H1 (cell line): ENCODE results near the gene LRBA. TPM values are rescaled to one million over a fixed set of nuclear protein-coding genes. Genes with fewer than 3 reads are reported as not detected.

Experiments used
- CTCF ChIA-PET: fragments of 300-600 bp; sonication (Branson Sonifier 250); formaldehyde crosslinking; loops from one replicate; lab custom pipeline; 2021; ENCODE audit not compliant: partially characterized antibody; lab: Charles Lee
- POLR2A ChIA-PET: fragments of 300-600 bp; sonication (Branson Sonifier 250); formaldehyde crosslinking; loops from one replicate; lab custom pipeline; 2021; ENCODE audit warnings: inconsistent platforms; ENCODE audit not compliant: partially characterized antibody; lab: Charles Lee
- DNase-seq, 2 experiments: peaks; one replicate each; pipeline versions ENCODE4 v3.0.0 to v3.0.0-alpha.2; 2010 to 2022; ENCODE audit warnings: low spot score in 2 of 2, low read depth in 1 of 2, mixed read lengths in 1 of 2
- FAIRE-seq: peaks from 2 replicates; lab custom pipeline; 2011; peaks lifted over from hg19 to GRCh38; lab: Jason Lieb, UNC
- H2AFZ ChIP-seq: 2 replicates; pipeline ENCODE4 v1.8.1; 2012; ENCODE audit warnings: low read length, inconsistent platforms
- H2AK5ac ChIP-seq: 2 replicates; pipeline ENCODE4 v1.6.1; 2013; ENCODE audit warnings: low read depth, low read length
- H2BK120ac ChIP-seq: replicated peaks from 2 replicates; pipeline ENCODE3; 2013; ENCODE audit warnings: low read depth, low read length, inconsistent platforms
- H2BK12ac ChIP-seq: 2 replicates; pipeline ENCODE4 v1.6.1; 2013; ENCODE audit warnings: low read depth, low read length
- H2BK15ac ChIP-seq: 2 replicates; pipeline ENCODE4 v1.6.1; 2013; ENCODE audit warnings: low read length
- H2BK20ac ChIP-seq: 2 replicates; pipeline ENCODE4 v1.6.1; 2013; ENCODE audit warnings: low read length
- H2BK5ac ChIP-seq: 2 replicates; pipeline ENCODE4 v1.6.1; 2013; ENCODE audit warnings: low read depth, low read length
- H3K14ac ChIP-seq: 2 replicates; pipeline ENCODE4 v1.6.1; 2013; ENCODE audit warnings: inconsistent platforms; ENCODE audit not compliant: insufficient read length
- H3K18ac ChIP-seq: 2 replicates; pipeline ENCODE4 v1.6.1; 2013; ENCODE audit warnings: low read length; ENCODE audit errors: extremely low read depth
- H3K23ac ChIP-seq: 2 replicates; pipeline ENCODE4 v1.6.1; 2013; ENCODE audit warnings: inconsistent platforms; ENCODE audit not compliant: insufficient read length
- H3K23me2 ChIP-seq: 2 replicates; pipeline ENCODE4 v1.6.1; 2013; ENCODE audit warnings: low read depth, low read length
- H3K27ac ChIP-seq: 2 replicates; pipeline ENCODE4 v1.6.1; 2011; ENCODE audit warnings: low read depth, low read length, inconsistent platforms
- H3K27me3 ChIP-seq, 4 experiments: replicated peaks in 1 of 4; 1 replicate in 1 of 4; 2 replicates in 3 of 4; pipeline versions ENCODE4 v1.6.1 to v1.8.1; 2011 to 2013; ENCODE audit warnings: low read length in 3 of 4, mild to moderate bottlenecking in 3 of 4, inconsistent platforms in 2 of 4, mixed read lengths in 2 of 4, moderate library complexity in 1 of 4; ENCODE audit not compliant: control insufficient read depth in 3 of 4, insufficient read depth in 3 of 4; ENCODE audit errors: extremely low read depth in 1 of 4
- H3K36me3 ChIP-seq, 4 experiments: 2 replicates each; pipeline versions ENCODE4 v1.6.1 to v1.8.1; 2011 to 2013; ENCODE audit warnings: mild to moderate bottlenecking in 4 of 4, low read length in 3 of 4, moderate library complexity in 2 of 4, control low read depth in 1 of 4, inconsistent platforms in 1 of 4; ENCODE audit not compliant: insufficient read depth in 4 of 4, control insufficient read depth in 2 of 4
- H3K4ac ChIP-seq: replicated peaks from 2 replicates; pipeline ENCODE3; 2013; ENCODE audit warnings: low read length, low read depth, mixed read lengths, inconsistent platforms; ENCODE audit not compliant: insufficient read length
- H3K4me1 ChIP-seq, 4 experiments: replicated peaks in 1 of 4; 1 replicate in 1 of 4; 2 replicates in 3 of 4; pipeline versions ENCODE4 v1.6.1 to v1.8.1; 2011 to 2013; ENCODE audit warnings: low read length in 3 of 4, inconsistent platforms in 2 of 4, mixed read lengths in 1 of 4; ENCODE audit not compliant: insufficient read depth in 4 of 4, control insufficient read depth in 3 of 4
- H3K4me2 ChIP-seq, 2 experiments: 2 replicates each; pipeline versions ENCODE4 v1.6.1 to v1.8.1; 2011 to 2013; ENCODE audit warnings: low read depth in 2 of 2, low read length in 2 of 2, control low read depth in 1 of 2, inconsistent platforms in 1 of 2, mild to moderate bottlenecking in 1 of 2; ENCODE audit not compliant: insufficient read depth in 1 of 2
- H3K4me3 ChIP-seq, 4 experiments: fragments of 200-600, 300-600 bp in 1 of 4; sonication (generic), shearing (Covaris generic), sonication (Bioruptor Twin) in 1 of 4; 2 replicates each; pipeline versions ENCODE4 v1.5.1 to v1.8.1; 2011 to 2016; ENCODE audit warnings: low read length in 4 of 4, low read depth in 3 of 4, control low read depth in 2 of 4, inconsistent platforms in 2 of 4, mild to moderate bottlenecking in 2 of 4, mixed read lengths in 1 of 4, moderate library complexity in 1 of 4; ENCODE audit not compliant: insufficient read depth in 2 of 4; ENCODE audit errors: extremely low read depth in 1 of 4
- H3K56ac ChIP-seq: replicated peaks from 2 replicates; pipeline ENCODE3; 2013; ENCODE audit warnings: low read depth, mild to moderate bottlenecking, mixed read lengths, low read length, inconsistent platforms; ENCODE audit not compliant: insufficient read length
- H3K79me1 ChIP-seq: 2 replicates; pipeline ENCODE4 v1.6.1; 2013; ENCODE audit warnings: low read depth, low read length, control low read depth
- H3K79me2 ChIP-seq, 2 experiments: 2 replicates each; pipeline versions ENCODE4 v1.6.1 to v1.8.1; 2012 to 2013; ENCODE audit warnings: low read length in 2 of 2, mild to moderate bottlenecking in 2 of 2, inconsistent platforms in 1 of 2; ENCODE audit not compliant: insufficient read depth in 2 of 2, control insufficient read depth in 1 of 2
- H3K9ac ChIP-seq, 4 experiments: replicated peaks in 1 of 4; 1 replicate in 1 of 4; 2 replicates in 3 of 4; pipeline versions ENCODE4 v1.6.1 to v1.8.1; 2011 to 2013; ENCODE audit warnings: low read depth in 3 of 4, low read length in 3 of 4, control low read depth in 2 of 4, mild to moderate bottlenecking in 2 of 4, moderate library complexity in 2 of 4, inconsistent platforms in 1 of 4; ENCODE audit errors: extremely low read depth in 1 of 4
- H3K9me3 ChIP-seq, 2 experiments: 2 replicates each; pipeline versions ENCODE4 v1.6.1 to v1.8.1; 2012 to 2013; ENCODE audit warnings: mild to moderate bottlenecking in 2 of 2, moderate library complexity in 2 of 2, control low read depth in 1 of 2, inconsistent platforms in 1 of 2, low read depth in 1 of 2, low read length in 1 of 2, mixed read lengths in 1 of 2; ENCODE audit not compliant: insufficient read depth in 2 of 2
- H4K20me1 ChIP-seq, 2 experiments: replicated peaks in 1 of 2; 2 replicates each; pipeline versions ENCODE3 to v1.8.1; 2011 to 2013; ENCODE audit warnings: inconsistent platforms in 2 of 2, low read length in 2 of 2, mild to moderate bottlenecking in 1 of 2; ENCODE audit not compliant: insufficient read depth in 2 of 2, control insufficient read depth in 1 of 2
- H4K5ac ChIP-seq: 2 replicates; pipeline ENCODE4 v1.6.1; 2013; ENCODE audit warnings: low read length, low read depth, mixed read lengths, inconsistent platforms; ENCODE audit not compliant: insufficient read length
- H4K8ac ChIP-seq: 2 replicates; pipeline ENCODE4 v1.8.0; 2013; ENCODE audit warnings: mild to moderate bottlenecking, moderate library complexity, low read length, inconsistent platforms; ENCODE audit not compliant: insufficient read depth; ENCODE audit errors: extremely low read depth
- H4K91ac ChIP-seq: replicated peaks from 2 replicates; pipeline ENCODE3; 2013; ENCODE audit warnings: low read length, mixed read lengths, inconsistent platforms; ENCODE audit not compliant: insufficient read length
- ASH2L ChIP-seq: fragments of 200-600, 300-600 bp; sonication (generic); IDR thresholded peaks from one replicate; pipeline ENCODE4 v1.7.1; 2017; ENCODE audit warnings: low read length
- ATF2 ChIP-seq: IDR thresholded peaks from 2 replicates; pipeline ENCODE4 v1.6.1; 2012; ENCODE audit warnings: low read length, inconsistent platforms
- ATF3 ChIP-seq: IDR thresholded peaks from 2 replicates; pipeline ENCODE4 v1.6.1; 2011; ENCODE audit warnings: low read depth, mild to moderate bottlenecking, low read length; ENCODE audit not compliant: insufficient read depth
- CBX8 ChIP-seq: fragments of 300-800, 300-1000 bp; sonication (generic); IDR thresholded peaks from 2 replicates; pipeline ENCODE4 v1.7.1; 2016; ENCODE audit warnings: low read depth, low read length, borderline replicate concordance
- CTBP2 ChIP-seq: IDR thresholded peaks from 2 replicates; pipeline ENCODE4 v1.7.0; 2011; ENCODE audit warnings: borderline replicate concordance, mild to moderate bottlenecking, moderate library complexity, mixed read lengths, low read length; ENCODE audit not compliant: insufficient read depth, insufficient read length
- GTF2F1 ChIP-seq: IDR thresholded peaks from 2 replicates; pipeline ENCODE4 v1.6.1; 2012; ENCODE audit warnings: low read depth, low read length, improper control_type of control experiment, borderline replicate concordance
- HDAC2 ChIP-seq, 2 experiments: fragments of 300-600 bp in 1 of 2; sonication (generic) in 1 of 2; IDR thresholded peaks; 2 replicates each; pipeline ENCODE4 v1.6.1; 2011 to 2012; ENCODE audit warnings: low read depth in 2 of 2, low read length in 2 of 2, mild to moderate bottlenecking in 2 of 2, moderate library complexity in 2 of 2, borderline replicate concordance in 1 of 2, inconsistent platforms in 1 of 2
- NANOG ChIP-seq: IDR thresholded peaks from 2 replicates; pipeline ENCODE4 v1.6.1; 2011; ENCODE audit warnings: low read length, low read depth, mild to moderate bottlenecking, inconsistent platforms; ENCODE audit not compliant: insufficient read depth, poor library complexity, severe bottlenecking
- RAD21 ChIP-seq, 2 experiments: IDR thresholded peaks in 1 of 2; conservative IDR thresholded peaks in 1 of 2; 2 replicates each; pipeline ENCODE4 v1.6.1; 2011; ENCODE audit warnings: low read depth in 2 of 2, low read length in 2 of 2, improper control_type of control experiment in 1 of 2, inconsistent platforms in 1 of 2, mild to moderate bottlenecking in 1 of 2, moderate library complexity in 1 of 2
- SP4 ChIP-seq: IDR thresholded peaks from 2 replicates; pipeline ENCODE4 v1.6.1; 2012; ENCODE audit warnings: low read length, inconsistent platforms
- WGBS, 2 experiments: shearing (Covaris generic) in 1 of 2; methylation state at CpG; one replicate each; pipeline versions ENCODE4 v1.1.6 to v1.1.7; 2013 to 2015; ENCODE audit warnings: low lambda C conversion rate in 2 of 2, mixed read lengths in 2 of 2, inconsistent platforms in 1 of 2, low coverage in 1 of 2, missing lambda C conversion rate in 1 of 2; ENCODE audit not compliant: insufficient replicate concordance in 2 of 2, insufficient coverage in 1 of 2, insufficient read length in 1 of 2; ENCODE audit errors: extremely low coverage in 1 of 2, missing lambda C conversion rate in 1 of 2; 5-methylcytosine and 5-hydroxymethylcytosine counted together
- polyA plus RNA-seq, 7 experiments: library from polyadenylated mRNA; depleted of rRNA in 3 of 7; stranded (reverse) in 5 of 7; unstranded in 2 of 7; fragments of >200 nt in 5 of 7; fragments of 200-250 nt in 2 of 7; gene quantifications; 1 replicate in 5 of 7; 2 replicates in 1 of 7; 4 replicates in 1 of 7; pipeline versions ENCODE4 v1.2.1 to v1.2.3, GENCODE V29; 2011 to 2013; ENCODE audit warnings: missing spikeins in 2 of 7, mixed read lengths in 2 of 7
- total RNA-seq: library from RNA; stranded (reverse); fragmentation: NEBNext Ultra II Directional; extraction: Animal tissue kit (Norgen Biotek cat#: 25700); gene quantifications from 2 replicates; pipeline ENCODE4 v1.2.1, GENCODE V29; 2021

Gene LRBA
- total and polyA plus RNA-seq, 2 of the 8 experiments (the other 6 are each of a cell fraction or from before 2014, with no cell fraction given) = 54.6 to 83.2 TPM

- CTCF ChIA-PET = interaction anchor here (2.0 kb wide), 1 partner anchor 21 kb away, joined by 5 read pairs; no protein-coding TSS in a partner anchor
- Histone ChIP-seq H3K4me3 (no peak overlapping the region), H3K27me3 (peaks cover 0 to 1% (median 0%) of the 10 kb centered on the region in 4 experiments; a peak in 1 of 7 replicates), H4K91ac (no peak overlapping the region), H3K4me1 (peaks cover 0 to 2% (median 0%) of the 10 kb centered on the region in 4 experiments; a peak in 1 of 7 replicates), H3K27ac (no peak overlapping the region), H3K23ac (no peak overlapping the region), H2BK20ac (no peak overlapping the region), H3K14ac (no peak overlapping the region), H2BK5ac (no peak overlapping the region), H3K9me3 (no peaks in the 10 kb centered on the region), H3K79me1 (peaks cover 2% of the 10 kb centered on the region; the same call in 1 of the 2 replicates), H2AK5ac (no peak overlapping the region), H3K18ac (no peak overlapping the region), H3K9ac (no peak overlapping the region), H2BK12ac (no peak overlapping the region), H4K20me1 (peaks cover 0 to 2% of the 10 kb centered on the region in 2 experiments), H2AFZ (no peak overlapping the region), H2BK120ac (no peak overlapping the region), H3K36me3 (0 out of 8 replicates have a peak, but pooled peaks cover 0 to 3% (median 0%) of the 10 kb centered on the region in 4 experiments), H3K23me2 (no peaks in the 10 kb centered on the region), H3K79me2 (no peaks in the 10 kb centered on the region), H3K4ac (no peak overlapping the region), H4K8ac (no peak overlapping the region), H2BK15ac (no peak overlapping the region), H3K56ac (no peak overlapping the region), H4K5ac (no peak overlapping the region), H3K4me2 (no peak overlapping the region)
- no peak for FAIRE-seq
- no peak for DNase-seq
- 87% methylated on average over 2 of the region's 2 CpGs; no CpG with 5 or more reads in 1 of the 2 experiments for WGBS, 2 experiments
- POLR2A ChIA-PET = no interaction called here
- TF ChIP-seq CBX8 (no peak), RAD21 (IDR thresholded peaks at IDR 0.05 in 1 of 2, conservative IDR thresholded peaks at IDR 0.05 in 1 of 2; ENCODE audit: low read depth in 2 of 2, low read length in 2 of 2) (no peak), SP4 (no peak), GTF2F1 (no peak), CTBP2 (no peak), NANOG (no peak), HDAC2 (IDR thresholded peaks at IDR 0.05; ENCODE audit: borderline replicate concordance in 1 of 2, low read depth in 2 of 2, low read length in 2 of 2) (no peak), ATF3 (no peak), ASH2L (no peak), ATF2 (no peak)
Observed at GRCh38 chr4:150744570-150744969, 270.5 kb downstream of the LRBA start.
